ENCODE measurements around the gene CD6.

CD6 gene

DNA sequence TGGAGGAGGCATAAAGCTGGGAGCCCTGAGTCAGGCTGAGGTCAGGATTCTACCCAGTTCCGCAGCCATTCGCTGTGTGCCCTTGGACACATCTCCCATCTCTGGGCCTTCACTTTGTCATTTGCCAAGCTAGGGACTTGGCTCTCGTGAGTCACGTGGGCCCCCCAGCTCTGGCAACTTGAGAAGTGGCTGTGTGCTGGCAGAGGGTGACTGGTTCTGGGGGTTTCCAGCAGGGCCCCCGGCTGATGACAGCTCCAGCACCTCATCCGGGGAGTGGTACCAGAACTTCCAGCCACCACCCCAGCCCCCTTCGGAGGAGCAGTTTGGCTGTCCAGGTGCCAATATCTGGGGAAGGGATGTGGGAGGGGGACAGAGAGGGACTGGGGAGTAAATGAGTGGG lies 46.6 kb downstream of the CD6 start:
- Histone ChIP-seq H3F3A (ENCODE audit: control insufficient read depth, insufficient read depth) (peaks cover under 1% of the 10 kb centered on the region; the same call in 1 of the 2 replicates), H3K27me3 (ENCODE audit: control insufficient read depth, low read length) (no peaks in the 10 kb centered on the region), H3K27ac (ENCODE audit: low read depth, low read length) (no peak overlapping the region), H3K36me3 (ENCODE audit: control insufficient read depth, low read length) (no peaks in the 10 kb centered on the region), H3K4me3 (ENCODE audit: low read length) (no peak overlapping the region), H3K4me2 (ENCODE audit: low read length) (no peak overlapping the region), H3K79me2 (ENCODE audit: control insufficient read depth, low read length) (no peaks in the 10 kb centered on the region), H4K20me1 (ENCODE audit: control insufficient read depth, insufficient read depth, low read depth, low read length) (no peaks in the 10 kb centered on the region), H3K9me3 (ENCODE audit: control insufficient read depth, insufficient read depth, low read length) (no peaks in the 10 kb centered on the region), H3K4me1 (ENCODE audit: control insufficient read depth, low read length) (peaks cover 29% of the 10 kb centered on the region), H3K9me2 (replicated peaks; ENCODE audit: control insufficient read depth, low read length) (no peaks in the 10 kb centered on the region)
- TF ChIP-seq CTCF (IDR thresholded peaks at IDR 0.05; ENCODE audit: low read depth, low read length, poor library complexity, severe bottlenecking) (no peak), EZH2phosphoT487 (IDR thresholded peaks at IDR 0.05; ENCODE audit: borderline replicate concordance, low read length) (no peak)

DNA sequence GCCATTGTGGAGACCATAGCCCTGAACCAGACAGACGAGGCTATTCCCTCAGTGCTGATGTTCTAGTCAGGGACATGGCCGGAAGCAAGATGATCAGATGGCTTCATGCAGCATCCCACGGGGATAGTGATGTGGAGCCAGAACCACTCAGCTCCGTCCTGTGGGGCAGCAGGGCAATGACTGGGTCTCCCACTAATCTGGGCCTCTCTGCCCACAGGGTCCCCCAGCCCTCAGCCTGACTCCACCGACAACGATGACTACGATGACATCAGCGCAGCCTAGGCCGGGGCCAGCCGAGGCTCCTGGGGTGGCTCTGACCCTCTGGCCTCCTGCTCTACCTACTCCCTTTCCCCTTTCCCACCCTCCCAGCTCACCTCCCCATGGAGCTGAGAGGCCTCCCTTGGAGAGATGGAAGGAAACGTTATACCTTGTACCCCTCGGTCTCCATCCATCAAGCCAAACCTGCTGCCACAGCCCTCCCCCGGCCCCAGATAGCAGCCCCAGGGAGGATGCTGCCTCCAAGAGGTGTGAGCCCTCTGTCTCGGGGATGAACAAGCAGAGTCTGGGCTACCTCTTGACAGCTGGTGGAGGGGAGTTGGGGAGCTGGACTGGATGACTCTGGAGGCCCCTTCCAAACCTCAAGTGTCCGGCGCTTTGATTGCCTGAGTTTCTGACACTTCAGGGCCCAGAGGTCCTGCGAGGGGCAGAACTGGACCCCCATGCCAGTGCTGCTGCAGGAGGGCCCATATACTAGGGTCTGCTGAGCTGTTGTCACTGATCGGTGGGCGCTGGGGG lies 47.8 kb downstream of the CD6 start:
- Histone ChIP-seq H3K27ac (ENCODE audit: low read depth, low read length) (no peak overlapping the region), H3F3A (ENCODE audit: control insufficient read depth, insufficient read depth) (peaks cover 8% of the 10 kb centered on the region), H3K4me3 (ENCODE audit: low read length) (no peak overlapping the region), H3K4me2 (ENCODE audit: low read length) (no peak overlapping the region), H4K20me1 (ENCODE audit: control insufficient read depth, insufficient read depth, low read depth, low read length) (no peaks in the 10 kb centered on the region), H3K27me3 (ENCODE audit: control insufficient read depth, low read length) (no peaks in the 10 kb centered on the region), H3K79me2 (ENCODE audit: control insufficient read depth, low read length) (no peaks in the 10 kb centered on the region), H3K9me3 (ENCODE audit: control insufficient read depth, insufficient read depth, low read length) (no peaks in the 10 kb centered on the region), H3K4me1 (ENCODE audit: control insufficient read depth, low read length) (peaks cover 39% of the 10 kb centered on the region), H3K36me3 (ENCODE audit: control insufficient read depth, low read length) (no peaks in the 10 kb centered on the region), H3K9me2 (replicated peaks; ENCODE audit: control insufficient read depth, low read length) (no peaks in the 10 kb centered on the region)
- TF ChIP-seq CTCF (IDR thresholded peaks at IDR 0.05; ENCODE audit: low read depth, low read length, poor library complexity, severe bottlenecking), result no peak
- TF ChIP-seq EZH2phosphoT487 (IDR thresholded peaks at IDR 0.05; ENCODE audit: borderline replicate concordance, low read length), result no peak

DNA sequence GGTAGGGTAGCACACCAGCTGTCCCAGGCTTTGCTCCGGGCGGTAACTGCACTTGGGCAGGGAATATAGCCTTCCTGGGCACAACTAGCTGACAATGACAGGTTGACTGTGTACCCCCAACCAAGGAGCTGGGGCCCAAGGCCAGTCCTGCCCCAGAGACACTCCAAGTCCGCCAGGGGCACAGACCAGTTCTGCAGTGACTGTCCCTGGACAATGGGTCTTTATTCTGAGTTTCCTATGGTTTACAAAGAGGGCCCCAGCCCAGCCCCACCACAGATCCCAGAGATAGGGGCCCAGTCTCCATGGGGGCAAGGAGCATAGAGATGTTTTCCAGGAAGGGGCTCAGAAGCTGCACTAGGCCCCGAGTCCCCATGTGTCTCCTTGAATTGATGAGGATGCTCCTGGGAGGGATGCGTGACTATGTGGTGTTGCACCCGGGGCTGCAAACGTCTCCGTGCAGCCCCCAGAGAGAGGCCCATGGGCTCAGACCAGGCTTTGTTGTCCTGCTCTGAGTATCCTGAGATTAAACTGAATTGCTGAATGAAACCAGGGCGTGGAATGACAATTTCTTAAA lies 48.4 kb downstream of the CD6 start:
- no peak overlapping the region for H3K27ac ChIP-seq (ENCODE audit: low read depth, low read length)
- no peaks in the 10 kb centered on the region for H3K36me3 ChIP-seq (ENCODE audit: control insufficient read depth, low read length)
- H3K9me3 ChIP-seq (ENCODE audit: control insufficient read depth, insufficient read depth, low read length), result no peaks in the 10 kb centered on the region
- no peaks in the 10 kb centered on the region for H3K79me2 ChIP-seq (ENCODE audit: control insufficient read depth, low read length)
- H3K4me3 ChIP-seq (ENCODE audit: low read length), result no peak overlapping the region
- no peak overlapping the region for H3K4me2 ChIP-seq (ENCODE audit: low read length)
- H3F3A ChIP-seq (ENCODE audit: control insufficient read depth, insufficient read depth), result peaks cover 9% of the 10 kb centered on the region
- no peaks in the 10 kb centered on the region for H4K20me1 ChIP-seq (ENCODE audit: control insufficient read depth, insufficient read depth, low read depth, low read length)
- no peaks in the 10 kb centered on the region for H3K9me2 ChIP-seq (replicated peaks; ENCODE audit: control insufficient read depth, low read length)
- no peak for TF ChIP-seq CTCF (IDR thresholded peaks at IDR 0.05; ENCODE audit: low read depth, low read length, poor library complexity, severe bottlenecking)
- TF ChIP-seq EZH2phosphoT487 (IDR thresholded peaks at IDR 0.05; ENCODE audit: borderline replicate concordance, low read length), result no peak
- peaks cover 41% of the 10 kb centered on the region for H3K4me1 ChIP-seq (ENCODE audit: control insufficient read depth, low read length)
- no peaks in the 10 kb centered on the region for H3K27me3 ChIP-seq (ENCODE audit: control insufficient read depth, low read length)
